ENCODE results near the gene ZC3H7A. TPM values are rescaled to one million over a fixed set of nuclear protein-coding genes. Genes with fewer than 3 reads are reported as not detected.

ZC3H7A gene
- total RNA-seq, 2 experiments from 2014 or later = 32.1 to 68.6 TPM

- 0 out of 2 replicates have a peak, but pooled peaks cover 7% of the 10 kb centered on the region for H4K20me1 ChIP-seq (ENCODE audit: insufficient read depth, low read length)
- no peak for DNase-seq (ENCODE audit: low spot score)
- no peak overlapping the region for H3K4me3 ChIP-seq (ENCODE audit: low read depth, low read length, poor library complexity, severe bottlenecking)
- no peak overlapping the region for H3K4me2 ChIP-seq (ENCODE audit: low read length)
- TF ChIP-seq EZH2phosphoT487 (IDR thresholded peaks at IDR 0.05; ENCODE audit: borderline replicate concordance, low read depth, low read length) = no peak
- no peak for TF ChIP-seq CTCF (conservative IDR thresholded peaks at IDR 0.05; ENCODE audit: low read length)
- no peak overlapping the region for H2AFZ ChIP-seq (ENCODE audit: low read length)
- H3K27ac ChIP-seq (ENCODE audit: low read depth, low read length, poor library complexity, severe bottlenecking) = no peak overlapping the region
- H3K79me2 ChIP-seq (ENCODE audit: insufficient read depth, low read depth, low read length) = peaks cover 34% of the 10 kb centered on the region
- ChIA-PET POLR2A (interaction anchor here (0.6 kb wide), 1 partner anchor 70 kb away, joined by 3 read pairs; no protein-coding TSS in a partner anchor), CTCF (ENCODE audit: unreplicated experiment) (no interaction called here)
- intact Hi-C loops (cut with micrococcal nuclease; ENCODE audit: unreplicated experiment) = no loop called here
- no peaks in the 10 kb centered on the region for H3K9me3 ChIP-seq (ENCODE audit: low read length)
- peaks cover 96% of the 10 kb centered on the region for H3K36me3 ChIP-seq (ENCODE audit: insufficient read depth, low read length)
- H3K4me1 ChIP-seq (ENCODE audit: insufficient read depth, low read length, poor library complexity, severe bottlenecking) = peaks cover 6% of the 10 kb centered on the region
- no TSS peak for BruUV-seq (replicated peaks)
- H3K9me2 ChIP-seq (ENCODE audit: insufficient read depth, low read length) = no peaks in the 10 kb centered on the region
These were observed 46.8 kb upstream of the ZC3H7A start for GRCh38 chr16:11843861-11844260.

GRCh38 chr16:11843206-11843605 lies 46.1 kb upstream of the ZC3H7A start:
- H2AFZ ChIP-seq (ENCODE audit: low read length) = no peak overlapping the region
- ChIA-PET POLR2A (interaction anchor here (0.6 kb wide), 1 partner anchor 70 kb away, joined by 3 read pairs; no protein-coding TSS in a partner anchor), CTCF (ENCODE audit: unreplicated experiment) (no interaction called here)
- no TSS peak for BruUV-seq (replicated peaks)
- H3K27ac ChIP-seq (ENCODE audit: low read depth, low read length, poor library complexity, severe bottlenecking) = no peak overlapping the region
- H3K4me3 ChIP-seq (ENCODE audit: low read depth, low read length, poor library complexity, severe bottlenecking) = no peak overlapping the region
- no peaks in the 10 kb centered on the region for H3K9me3 ChIP-seq (ENCODE audit: low read length)
- H4K20me1 ChIP-seq (ENCODE audit: insufficient read depth, low read length) = 0 out of 2 replicates have a peak, but pooled peaks cover 7% of the 10 kb centered on the region
- H3K4me2 ChIP-seq (ENCODE audit: low read length) = no peak overlapping the region
- TF ChIP-seq CTCF (conservative IDR thresholded peaks at IDR 0.05; ENCODE audit: low read length) = no peak
- no peak for TF ChIP-seq EZH2phosphoT487 (IDR thresholded peaks at IDR 0.05; ENCODE audit: borderline replicate concordance, low read depth, low read length)
- intact Hi-C loops (cut with micrococcal nuclease; ENCODE audit: unreplicated experiment) = no loop called here
- peaks cover 28% of the 10 kb centered on the region for H3K79me2 ChIP-seq (ENCODE audit: insufficient read depth, low read depth, low read length)
- H3K9me2 ChIP-seq (ENCODE audit: insufficient read depth, low read length) = no peaks in the 10 kb centered on the region
- DNase-seq (ENCODE audit: low spot score) = no peak
- peaks cover 96% of the 10 kb centered on the region for H3K36me3 ChIP-seq (ENCODE audit: insufficient read depth, low read length)
- H3K4me1 ChIP-seq (ENCODE audit: insufficient read depth, low read length, poor library complexity, severe bottlenecking) = no peaks in the 10 kb centered on the region

GRCh38 chr16:11841026-11841425 lies 44.0 kb upstream of the ZC3H7A start:
- no peak for DNase-seq (ENCODE audit: low spot score)
- no peak overlapping the region for H3K4me3 ChIP-seq (ENCODE audit: low read depth, low read length, poor library complexity, severe bottlenecking)
- H3K4me1 ChIP-seq (ENCODE audit: insufficient read depth, low read length, poor library complexity, severe bottlenecking) = no peaks in the 10 kb centered on the region
- H3K79me2 ChIP-seq (ENCODE audit: insufficient read depth, low read depth, low read length) = peaks cover 7% of the 10 kb centered on the region; the same call in 1 of the 2 replicates
- H4K20me1 ChIP-seq (ENCODE audit: insufficient read depth, low read length) = 0 out of 2 replicates have a peak, but pooled peaks cover 5% of the 10 kb centered on the region
- H3K27ac ChIP-seq (ENCODE audit: low read depth, low read length, poor library complexity, severe bottlenecking) = no peak overlapping the region
- ChIA-PET POLR2A (interaction anchor here (0.6 to 1.0 kb wide), 4 partner anchors 9 to 304 kb away, joined by 3 to 6 read pairs (median 4); partner anchors contain the start of gene RSL1D1), CTCF (ENCODE audit: unreplicated experiment) (no interaction called here)
- H3K9me3 ChIP-seq (ENCODE audit: low read length) = no peaks in the 10 kb centered on the region
- no TSS peak for BruUV-seq (replicated peaks)
- H3K9me2 ChIP-seq (ENCODE audit: insufficient read depth, low read length) = no peaks in the 10 kb centered on the region
- TF ChIP-seq CTCF (conservative IDR thresholded peaks at IDR 0.05; ENCODE audit: low read length) (no peak), EZH2phosphoT487 (IDR thresholded peaks at IDR 0.05; ENCODE audit: borderline replicate concordance, low read depth, low read length) (no peak)
- peaks cover 97% of the 10 kb centered on the region for H3K36me3 ChIP-seq (ENCODE audit: insufficient read depth, low read length)
- intact Hi-C loops (cut with micrococcal nuclease; ENCODE audit: unreplicated experiment) = no loop called here
- H2AFZ ChIP-seq (ENCODE audit: low read length) = no peak overlapping the region
- no peak overlapping the region for H3K4me2 ChIP-seq (ENCODE audit: low read length)
